NCI-H1930 (cell line): ENCODE measurements around the gene ARHGAP30.

Experiments used
- DNase-seq, 2 experiments: peaks; one replicate each; lab custom pipeline; 2025; lab: John Stamatoyannopoulos, UW

The ARHGAP30 gene

GRCh38 chr1:161013488-161014230, 56.0 kb downstream of the ARHGAP30 start:
- no peak for DNase-seq

- DNase-seq: no peak
Measured at GRCh38 chr1:161013131-161013487, 56.6 kb downstream of the ARHGAP30 start.

GRCh38 chr1:161012420-161012819, 57.3 kb downstream of the ARHGAP30 start:
- DNase-seq: no peak

- no peak for DNase-seq
Measured at GRCh38 chr1:161009602-161010211, 60.0 kb downstream of the ARHGAP30 start.

GRCh38 chr1:161008869-161009510, 60.7 kb downstream of the ARHGAP30 start:
- DNase-seq: no peak

GRCh38 chr1:161007369-161007768, 62.3 kb downstream of the ARHGAP30 start:
- DNase-seq: no peak

GRCh38 chr1:161006563-161006962, 63.1 kb downstream of the ARHGAP30 start:
- DNase-seq: no peak

- no peak for DNase-seq
Measured at GRCh38 chr1:161001525-161001924, 68.2 kb downstream of the ARHGAP30 start.

- no peak for DNase-seq
Measured at GRCh38 chr1:161000736-161001480, 68.8 kb downstream of the ARHGAP30 start.

- no peak for DNase-seq
Measured at GRCh38 chr1:160999376-160999775, 70.3 kb downstream of the ARHGAP30 start.

GRCh38 chr1:160997323-160998038, 72.2 kb downstream of the ARHGAP30 start:
- DNase-seq: no peak
